ENCODE data around the gene AGAP2. TPM values are rescaled to one million over a fixed set of nuclear protein-coding genes. Genes with fewer than 3 reads are reported as not detected.

AGAP2 gene
- polyA plus RNA-seq, 3 donors, result 0.20 to 3.4 (median 0.65) TPM

DNA sequence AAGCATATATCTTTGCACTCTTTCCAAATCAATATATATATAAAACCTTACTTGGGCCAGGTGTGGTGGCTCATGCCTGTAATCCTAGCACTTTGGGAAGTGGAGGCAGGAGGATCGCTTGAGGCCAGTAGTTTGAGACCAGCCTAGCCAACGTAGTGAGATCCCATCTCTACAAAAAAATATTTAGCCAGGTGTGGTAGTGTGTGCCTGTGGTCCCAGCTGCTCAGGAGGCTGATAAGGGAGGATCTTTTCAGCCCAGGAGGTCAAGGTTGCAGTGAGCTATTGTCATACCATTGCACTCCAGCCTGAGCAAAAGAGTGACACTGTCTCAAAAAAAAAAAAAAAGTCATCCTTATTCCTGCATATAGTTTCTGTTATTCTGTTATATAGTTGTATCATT, 30.2 kb downstream of the AGAP2 start:
- H3K9me3 Mint-ChIP-seq, result peaks cover 2 to 8% (median 3%) of the 10 kb centered on the region in 7 donors
- Histone ChIP-seq H3K9ac (ENCODE audit: insufficient read depth, low read length, poor library complexity, severe bottlenecking) (no peak overlapping the region), H3K79me2 (ENCODE audit: insufficient read depth, low read length) (peaks cover 6% of the 10 kb centered on the region), H3K27ac (ENCODE audit: low read depth in 1 of 2, low read length in 2 of 2) (no peak overlapping the region), H3K9me3 (replicated peaks in 1 of 2; ENCODE audit: control insufficient read depth in 1 of 2, insufficient read depth in 1 of 2, low read length in 2 of 2) (peaks cover 4 to 10% of the 10 kb centered on the region in 2 donors), H3K36me3 (replicated peaks in 1 of 2; ENCODE audit: control insufficient read depth in 1 of 2, insufficient read depth in 2 of 2, low read length in 2 of 2) (peaks cover 72 to 95% of the 10 kb centered on the region in 2 donors), H4K20me1 (ENCODE audit: insufficient read depth, low read length) (peaks cover 60% of the 10 kb centered on the region), H2AFZ (ENCODE audit: insufficient read depth, low read depth, low read length, poor library complexity, severe bottlenecking) (no peak overlapping the region), H3K4me3 (replicated peaks in 1 of 3; ENCODE audit: low read depth in 2 of 3, low read length in 3 of 3) (no peak overlapping the region), H3K4me1 (ENCODE audit: control insufficient read depth in 1 of 2, insufficient read depth in 2 of 2, low read length in 2 of 2) (no peaks in the 10 kb centered on the region), H3K4me2 (replicated peaks; ENCODE audit: extremely low read depth, low read length, poor library complexity, severe bottlenecking) (no peak overlapping the region), H3K27me3 (ENCODE audit: control insufficient read depth in 2 of 2, insufficient read depth in 2 of 2, low read length in 2 of 2) (no peaks in the 10 kb centered on the region)
- H3K27me3 Mint-ChIP-seq (ENCODE audit: low read depth in 3 of 3), result no peaks in the 10 kb centered on the region
- intact Hi-C loops (cut with micrococcal nuclease), result no loop called here
- TF ChIP-seq CTCF (IDR thresholded peaks at IDR 0.05), result no peak
- H3K27ac Mint-ChIP-seq, result no peak overlapping the region
- no CpG with 5 or more reads among the region's 2 CpGs for WGBS (ENCODE audit: insufficient coverage)
- no peak for DNase-seq
- no peak overlapping the region for H3K4me3 Mint-ChIP-seq
- peaks cover 66 to 91% of the 10 kb centered on the region in 2 donors for H3K36me3 Mint-ChIP-seq
- H3K4me1 Mint-ChIP-seq, result no peaks in the 10 kb centered on the region

- peaks cover 4% of the 10 kb centered on the region for H3K79me2 ChIP-seq (ENCODE audit: insufficient read depth, low read length)
- intact Hi-C loops (cut with micrococcal nuclease), result no loop called here
- H3K36me3 Mint-ChIP-seq, result peaks cover 72 to 92% of the 10 kb centered on the region in 2 donors
Observed at GRCh38 chr12:57707250-57707649, 31.3 kb downstream of the AGAP2 start.

More at GRCh38 chr12:57707250-57707649, 31.3 kb downstream of the AGAP2 start:
- Mint-ChIP-seq H3K9me3 (peaks cover 7 to 14% (median 9%) of the 10 kb centered on the region in 7 donors), H3K27ac (no peak overlapping the region), H3K4me1 (no peaks in the 10 kb centered on the region), H3K27me3 (ENCODE audit: low read depth in 3 of 3) (peaks cover 0 to 3% (median 0%) of the 10 kb centered on the region in 3 donors), H3K4me3 (no peak overlapping the region)
- peaks cover 71 to 96% of the 10 kb centered on the region in 2 donors for H3K36me3 ChIP-seq (replicated peaks in 1 of 2; ENCODE audit: control insufficient read depth in 1 of 2, insufficient read depth in 2 of 2, low read length in 2 of 2)
- H2AFZ ChIP-seq (ENCODE audit: insufficient read depth, low read depth, low read length, poor library complexity, severe bottlenecking), result no peak overlapping the region
- no peak overlapping the region for H3K9ac ChIP-seq (ENCODE audit: insufficient read depth, low read length, poor library complexity, severe bottlenecking)
- H4K20me1 ChIP-seq (ENCODE audit: insufficient read depth, low read length), result peaks cover 59% of the 10 kb centered on the region
- no peaks in the 10 kb centered on the region for H3K27me3 ChIP-seq (ENCODE audit: control insufficient read depth in 2 of 2, insufficient read depth in 2 of 2, low read length in 2 of 2)
- WGBS (ENCODE audit: insufficient coverage), result no CpG with 5 or more reads among the region's 3 CpGs
- no peak for TF ChIP-seq CTCF (IDR thresholded peaks at IDR 0.05)
- DNase-seq, result no peak
- H3K9me3 ChIP-seq (replicated peaks in 1 of 2; ENCODE audit: control insufficient read depth in 1 of 2, insufficient read depth in 1 of 2, low read length in 2 of 2), result peaks cover 9 to 15% of the 10 kb centered on the region in 2 donors
- H3K4me1 ChIP-seq (ENCODE audit: control insufficient read depth in 1 of 2, insufficient read depth in 2 of 2, low read length in 2 of 2), result no peaks in the 10 kb centered on the region
- H3K27ac ChIP-seq (ENCODE audit: low read depth in 1 of 2, low read length in 2 of 2), result no peak overlapping the region
- no peak overlapping the region for H3K4me2 ChIP-seq (replicated peaks; ENCODE audit: extremely low read depth, low read length, poor library complexity, severe bottlenecking)
- H3K4me3 ChIP-seq (replicated peaks in 1 of 3; ENCODE audit: low read depth in 2 of 3, low read length in 3 of 3), result no peak overlapping the region

All from CD14-positive monocyte (primary cell).